MM.1S (cell line): ENCODE results near the gene LRRC10B.

Experiments used
- DNase-seq: peaks from one replicate; pipeline ENCODE4 v3.0.0-alpha.2; 2015
- H2AFZ ChIP-seq: fragments of 300-600 bp; sonication (generic); 2 replicates; pipeline ENCODE4 v1.6.0; 2016; ENCODE audit warnings: antibody characterized with exemption, low read length
- H3F3A ChIP-seq: fragments of 300-600 bp; sonication (generic); 2 replicates; pipeline ENCODE4 v1.6.1; 2016; ENCODE audit warnings: mild to moderate bottlenecking, antibody characterized with exemption, low read length, moderate library complexity, mixed read lengths; ENCODE audit not compliant: insufficient read depth
- H3K27ac ChIP-seq: fragments of 300-600 bp; sonication (generic); 2 replicates; pipeline ENCODE4 v1.5.1; 2016; ENCODE audit warnings: mild to moderate bottlenecking, low read length
- H3K27me3 ChIP-seq: fragments of 300-600 bp; sonication (generic); replicated peaks from 2 replicates; pipeline ENCODE4 v1.6.0; 2016; ENCODE audit warnings: low read length; ENCODE audit not compliant: insufficient read depth
- H3K36me3 ChIP-seq: fragments of 300-600 bp; sonication (generic); replicated peaks from 2 replicates; pipeline ENCODE4 v1.6.1; 2016; ENCODE audit warnings: mild to moderate bottlenecking, low read length, mixed read lengths; ENCODE audit not compliant: insufficient read depth
- H3K4me1 ChIP-seq: fragments of 300-600 bp; sonication (generic); 2 replicates; pipeline ENCODE4 v1.6.1; 2016; ENCODE audit warnings: low read length, mixed read lengths
- H3K4me2 ChIP-seq: fragments of 300-600 bp; sonication (generic); 2 replicates; pipeline ENCODE4 v1.6.0; 2016; ENCODE audit warnings: low read depth, low read length
- H3K4me3 ChIP-seq: fragments of 300-600 bp; sonication (generic); 2 replicates; pipeline ENCODE4 v1.5.1; 2016; ENCODE audit warnings: low read length, mixed read lengths
- H3K79me2 ChIP-seq: fragments of 300-600 bp; sonication (generic); 2 replicates; pipeline ENCODE4 v1.6.1; 2016; ENCODE audit warnings: mixed run types, low read length, mixed read lengths
- H3K9ac ChIP-seq: fragments of 300-600 bp; sonication (generic); 2 replicates; pipeline ENCODE4 v1.6.1; 2016; ENCODE audit warnings: low read length, mixed read lengths
- H3K9me2 ChIP-seq: fragments of 300-600 bp; sonication (generic); replicated peaks from 2 replicates; pipeline ENCODE4 v1.6.1; 2016; ENCODE audit warnings: mild to moderate bottlenecking, low read length, mixed read lengths; ENCODE audit not compliant: insufficient read depth
- H3K9me3 ChIP-seq: fragments of 300-600 bp; sonication (generic); replicated peaks from 2 replicates; pipeline ENCODE4 v1.6.1; 2016; ENCODE audit warnings: mild to moderate bottlenecking, low read length, mixed read lengths; ENCODE audit not compliant: insufficient read depth
- H4K20me1 ChIP-seq: fragments of 300-600 bp; sonication (generic); 2 replicates; pipeline ENCODE4 v1.6.1; 2016; ENCODE audit warnings: mild to moderate bottlenecking, low read length, moderate library complexity, mixed read lengths; ENCODE audit not compliant: insufficient read depth
- EZH2 ChIP-seq: fragments of 300-600 bp; sonication (generic); optimal IDR thresholded peaks from 2 replicates; pipeline ENCODE3; 2017; ENCODE audit warnings: low read depth, mild to moderate bottlenecking, antibody characterized with exemption, low read length, mixed read lengths
- EZH2phosphoT487 ChIP-seq: fragments of 300-600 bp; sonication (generic); IDR thresholded peaks from 2 replicates; pipeline ENCODE4 v1.6.1; 2018; ENCODE audit warnings: antibody characterized with exemption, low read length
- TF ChIP-seq, protein P1 (sequence below): fragments of 300-600 bp; sonication (generic); IDR thresholded peaks from 2 replicates; pipeline ENCODE4 v1.5.1; 2016; ENCODE audit warnings: antibody characterized with exemption, low read length, mixed read lengths

Gene LRRC10B

DNA sequence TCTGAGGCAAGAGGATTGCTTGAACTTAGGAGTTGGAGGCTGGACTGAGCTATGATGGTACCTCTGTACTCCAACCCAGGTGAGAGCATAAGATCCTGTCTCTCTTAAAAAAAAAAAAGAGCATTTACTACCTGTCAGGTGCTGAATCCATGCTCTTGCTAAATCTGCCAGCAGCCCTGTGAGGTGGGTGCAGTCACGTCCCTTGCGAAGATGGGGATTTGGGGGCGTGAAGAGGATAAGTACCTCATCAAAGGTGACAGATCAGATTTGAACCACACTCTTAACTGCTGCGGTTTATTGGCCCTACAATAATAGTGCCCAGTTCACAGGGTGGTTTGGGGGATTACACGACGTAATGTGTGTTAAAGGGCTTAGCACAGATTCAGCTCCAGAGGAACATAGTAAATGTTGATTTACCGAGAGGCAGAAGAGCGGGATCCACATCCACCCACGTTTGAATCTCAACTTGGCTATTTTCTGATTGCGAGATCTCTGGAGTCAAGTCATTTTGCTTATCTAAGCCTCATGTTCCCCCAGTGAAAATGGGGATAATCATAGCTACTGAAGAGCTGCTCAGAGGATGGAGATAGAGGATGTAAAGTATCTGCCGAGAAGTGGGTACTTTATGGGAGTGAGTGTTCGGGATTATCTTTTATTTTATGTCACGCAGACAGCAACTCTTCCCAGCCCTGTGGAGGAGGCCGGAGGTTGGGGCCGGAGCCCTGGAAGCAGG, 28.1 kb upstream of the LRRC10B start:
- no peak overlapping the region for H3K9ac ChIP-seq
- DNase-seq, result no peak
- no peaks in the 10 kb centered on the region for H3K79me2 ChIP-seq
- no peaks in the 10 kb centered on the region for H3K36me3 ChIP-seq
- peaks cover 62% of the 10 kb centered on the region for H3K27me3 ChIP-seq
- no peak overlapping the region for H2AFZ ChIP-seq
- H3K4me2 ChIP-seq, result no peak overlapping the region
- TF ChIP-seq EZH2phosphoT487, result no peak
- TF ChIP-seq, protein P1, sequence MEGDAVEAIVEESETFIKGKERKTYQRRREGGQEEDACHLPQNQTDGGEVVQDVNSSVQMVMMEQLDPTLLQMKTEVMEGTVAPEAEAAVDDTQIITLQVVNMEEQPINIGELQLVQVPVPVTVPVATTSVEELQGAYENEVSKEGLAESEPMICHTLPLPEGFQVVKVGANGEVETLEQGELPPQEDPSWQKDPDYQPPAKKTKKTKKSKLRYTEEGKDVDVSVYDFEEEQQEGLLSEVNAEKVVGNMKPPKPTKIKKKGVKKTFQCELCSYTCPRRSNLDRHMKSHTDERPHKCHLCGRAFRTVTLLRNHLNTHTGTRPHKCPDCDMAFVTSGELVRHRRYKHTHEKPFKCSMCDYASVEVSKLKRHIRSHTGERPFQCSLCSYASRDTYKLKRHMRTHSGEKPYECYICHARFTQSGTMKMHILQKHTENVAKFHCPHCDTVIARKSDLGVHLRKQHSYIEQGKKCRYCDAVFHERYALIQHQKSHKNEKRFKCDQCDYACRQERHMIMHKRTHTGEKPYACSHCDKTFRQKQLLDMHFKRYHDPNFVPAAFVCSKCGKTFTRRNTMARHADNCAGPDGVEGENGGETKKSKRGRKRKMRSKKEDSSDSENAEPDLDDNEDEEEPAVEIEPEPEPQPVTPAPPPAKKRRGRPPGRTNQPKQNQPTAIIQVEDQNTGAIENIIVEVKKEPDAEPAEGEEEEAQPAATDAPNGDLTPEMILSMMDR, result no peak
- TF ChIP-seq EZH2, result no peak
- no peaks in the 10 kb centered on the region for H3K4me1 ChIP-seq
- no peaks in the 10 kb centered on the region for H3F3A ChIP-seq
- H3K9me2 ChIP-seq, result no peaks in the 10 kb centered on the region
- H3K9me3 ChIP-seq, result no peaks in the 10 kb centered on the region
- no peak overlapping the region for H3K4me3 ChIP-seq
- no peak overlapping the region for H3K27ac ChIP-seq
- H4K20me1 ChIP-seq, result no peaks in the 10 kb centered on the region

DNA sequence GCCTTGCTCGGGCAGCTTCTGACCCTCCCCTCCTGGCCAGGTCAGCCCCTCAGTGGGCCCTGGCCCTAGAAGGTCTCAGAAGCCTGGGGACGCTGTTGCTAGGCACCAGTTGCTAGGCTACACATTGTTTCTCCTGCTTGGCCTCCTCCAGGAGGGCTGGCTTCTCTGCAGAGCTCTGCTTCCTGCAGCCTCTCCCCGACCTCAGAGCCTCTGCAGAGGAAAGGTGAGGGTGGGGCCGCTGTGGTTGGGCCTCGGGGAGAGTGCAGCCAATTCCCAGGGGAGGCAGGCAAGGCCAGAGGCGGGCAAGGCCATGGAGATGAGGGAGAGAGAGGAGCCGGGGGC, 27.6 kb upstream of the LRRC10B start:
- Histone ChIP-seq H3K9ac (no peak overlapping the region), H3K79me2 (no peaks in the 10 kb centered on the region), H3K27me3 (peaks cover 68% of the 10 kb centered on the region), H3K27ac (no peak overlapping the region), H3K36me3 (no peaks in the 10 kb centered on the region), H3K4me3 (no peak overlapping the region), H3K9me3 (no peaks in the 10 kb centered on the region), H2AFZ (no peak overlapping the region), H4K20me1 (no peaks in the 10 kb centered on the region), H3K4me2 (no peak overlapping the region), H3F3A (no peaks in the 10 kb centered on the region), H3K4me1 (no peaks in the 10 kb centered on the region), H3K9me2 (no peaks in the 10 kb centered on the region)
- DNase-seq, result no peak
- TF ChIP-seq, protein P1, result no peak
- no peak for TF ChIP-seq EZH2phosphoT487
- no peak for TF ChIP-seq EZH2

DNA sequence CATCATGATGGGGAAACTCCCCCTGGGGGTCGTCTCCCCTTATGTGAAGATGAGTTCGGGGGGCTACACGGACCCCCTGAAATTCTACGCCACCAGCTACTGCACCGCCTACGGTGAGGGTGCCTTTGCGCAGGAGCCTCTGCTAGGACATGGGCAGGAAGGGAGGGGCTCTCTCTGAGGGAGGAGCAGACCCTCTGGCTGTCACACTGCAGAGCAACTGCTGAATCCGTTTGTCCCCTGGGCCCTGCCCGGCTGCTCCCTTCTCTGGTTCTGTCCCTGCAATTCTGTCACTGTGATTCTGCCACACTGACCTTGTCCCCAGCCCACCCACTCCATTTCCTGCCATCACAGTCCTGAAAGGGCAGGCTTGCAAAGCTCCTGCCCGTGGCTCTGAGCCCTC, 26.7 kb upstream of the LRRC10B start:
- Histone ChIP-seq H3K9me2 (no peaks in the 10 kb centered on the region), H3K4me1 (no peaks in the 10 kb centered on the region), H2AFZ (no peak overlapping the region), H3K79me2 (no peaks in the 10 kb centered on the region), H3K27ac (no peak overlapping the region), H3F3A (no peaks in the 10 kb centered on the region), H3K4me2 (no peak overlapping the region), H4K20me1 (no peaks in the 10 kb centered on the region), H3K9ac (no peak overlapping the region), H3K4me3 (no peak overlapping the region), H3K27me3 (peaks cover 76% of the 10 kb centered on the region), H3K9me3 (no peaks in the 10 kb centered on the region), H3K36me3 (no peaks in the 10 kb centered on the region)
- TF ChIP-seq EZH2 (no peak), EZH2phosphoT487 (no peak)
- no peak for DNase-seq

DNA sequence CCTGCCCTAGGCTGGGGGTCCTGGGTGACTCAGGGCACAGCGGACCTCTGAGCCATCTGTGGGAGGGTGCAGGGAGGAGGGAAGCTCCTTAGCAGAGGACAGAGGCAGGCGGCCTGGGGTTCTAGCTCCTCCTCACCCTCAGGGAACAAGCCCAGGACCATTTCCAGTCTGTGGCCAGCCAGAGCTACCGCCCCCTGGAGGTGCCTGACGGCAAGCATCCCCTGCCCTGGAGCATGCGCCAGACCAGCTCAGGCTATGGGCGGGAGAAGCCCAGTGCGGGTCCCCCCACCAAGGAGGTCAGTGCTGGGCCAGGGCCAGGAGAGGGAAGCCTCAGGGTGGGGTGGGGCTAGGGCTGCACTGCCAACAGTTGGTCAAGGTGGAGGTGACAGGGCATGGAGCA, 26.0 kb upstream of the LRRC10B start:
- Histone ChIP-seq H3K4me1 (no peaks in the 10 kb centered on the region), H3K79me2 (no peaks in the 10 kb centered on the region), H3K27ac (no peak overlapping the region), H3K4me3 (no peak overlapping the region), H3K9ac (no peak overlapping the region), H3F3A (no peaks in the 10 kb centered on the region), H3K4me2 (no peak overlapping the region), H3K9me2 (no peaks in the 10 kb centered on the region), H3K9me3 (no peaks in the 10 kb centered on the region), H4K20me1 (no peaks in the 10 kb centered on the region), H3K36me3 (no peaks in the 10 kb centered on the region), H3K27me3 (peaks cover 83% of the 10 kb centered on the region), H2AFZ (no peak overlapping the region)
- TF ChIP-seq EZH2 (no peak), EZH2phosphoT487 (no peak)
- TF ChIP-seq, protein P1, result peak; percentile 64
- DNase-seq, result no peak
